Mesendoderm (in vitro differentiated cells): ENCODE results near the gene PVALB.

ENCODE experiments used
- DNase-seq: peaks from one replicate; pipeline ENCODE4 v3.0.0; 2013
- H2AK5ac ChIP-seq: 2 replicates; pipeline ENCODE4 v1.6.1; 2013; ENCODE audit warnings: low read length, inconsistent platforms
- H2BK120ac ChIP-seq: 2 replicates; pipeline ENCODE4 v1.6.1; 2013; ENCODE audit warnings: low read depth, mild to moderate bottlenecking, low read length, moderate library complexity, mixed read lengths
- H2BK15ac ChIP-seq: replicated peaks from 2 replicates; pipeline ENCODE4 v1.6.1; 2013; ENCODE audit warnings: low read depth, mild to moderate bottlenecking, moderate library complexity
- H2BK5ac ChIP-seq: 2 replicates; pipeline ENCODE4 v1.6.1; 2013; ENCODE audit warnings: low read length, inconsistent platforms
- H3K18ac ChIP-seq: 2 replicates; pipeline ENCODE4 v1.6.1; 2013; ENCODE audit warnings: mild to moderate bottlenecking, low read length, mixed read lengths
- H3K23ac ChIP-seq: one replicate; pipeline ENCODE4 v1.6.1; 2013; ENCODE audit warnings: low read length
- H3K27ac ChIP-seq: 2 replicates; pipeline ENCODE4 v1.5.1; 2013; ENCODE audit warnings: low read depth, mild to moderate bottlenecking, inconsistent platforms, low read length, moderate library complexity
- H3K27me3 ChIP-seq: 2 replicates; pipeline ENCODE4 v1.6.1; 2013; ENCODE audit warnings: low read length, control low read depth, mild to moderate bottlenecking, inconsistent platforms; ENCODE audit not compliant: insufficient read depth, poor library complexity
- H3K36me3 ChIP-seq: 2 replicates; pipeline ENCODE4 v1.6.1; 2013; ENCODE audit warnings: low read length, inconsistent platforms; ENCODE audit not compliant: control insufficient read depth, insufficient read depth
- H3K4ac ChIP-seq: one replicate; pipeline ENCODE4 v1.6.1; 2013; ENCODE audit warnings: low read depth, mild to moderate bottlenecking, low read length, moderate library complexity
- H3K4me1 ChIP-seq: 2 replicates; pipeline ENCODE4 v1.6.1; 2013; ENCODE audit warnings: low read depth, low read length, inconsistent platforms; ENCODE audit not compliant: control insufficient read depth
- H3K4me2 ChIP-seq: 2 replicates; pipeline ENCODE4 v1.6.1; 2013; ENCODE audit warnings: low read length
- H3K4me3 ChIP-seq: 2 replicates; pipeline ENCODE4 v1.5.1; 2013; ENCODE audit warnings: mild to moderate bottlenecking, low read length
- H3K56ac ChIP-seq: one replicate; pipeline ENCODE4 v1.6.1; 2013; ENCODE audit warnings: low read length
- H3K79me1 ChIP-seq: 2 replicates; pipeline ENCODE4 v1.6.1; 2013; ENCODE audit warnings: low read length, inconsistent platforms
- H3K79me2 ChIP-seq: 2 replicates; pipeline ENCODE4 v1.6.1; 2013; ENCODE audit warnings: mild to moderate bottlenecking, low read length; ENCODE audit not compliant: control insufficient read depth, insufficient read depth
- H3K9ac ChIP-seq: 2 replicates; pipeline ENCODE4 v1.6.1; 2013; ENCODE audit warnings: low read length, inconsistent platforms
- H4K5ac ChIP-seq: one replicate; pipeline ENCODE4 v1.6.1; 2013; ENCODE audit warnings: low read length
- H4K8ac ChIP-seq: one replicate; pipeline ENCODE4 v1.6.1; 2013; ENCODE audit warnings: low read depth, mild to moderate bottlenecking, control low read depth, low read length, moderate library complexity
- WGBS: extraction: QIAGEN DNeasy Blood & Tissue Kit; methylation state at CpG from one replicate; pipeline ENCODE4 v1.1.7; 2013; ENCODE audit warnings: low lambda C conversion rate, missing lambda C conversion rate; ENCODE audit not compliant: insufficient coverage; ENCODE audit errors: extremely low coverage; 5-methylcytosine and 5-hydroxymethylcytosine counted together

The PVALB gene

GRCh38 chr22:36823186-36823839 lies 6.5 kb upstream of the PVALB start:
- H2AK5ac ChIP-seq = no peak overlapping the region
- no peaks in the 10 kb centered on the region for H3K36me3 ChIP-seq
- H3K27ac ChIP-seq = peak overlapping the region; percentile 18
- no peak overlapping the region for H3K4me3 ChIP-seq
- no peaks in the 10 kb centered on the region for H3K4me1 ChIP-seq
- no CpG with 5 or more reads among the region's 17 CpGs for WGBS
- H4K8ac ChIP-seq = no peak overlapping the region
- peak overlapping the region; percentile 23 for H3K4ac ChIP-seq
- no peak overlapping the region for H2BK15ac ChIP-seq
- H3K27me3 ChIP-seq = no peaks in the 10 kb centered on the region
- no peak overlapping the region for H4K5ac ChIP-seq
- H3K79me1 ChIP-seq = no peaks in the 10 kb centered on the region
- H3K56ac ChIP-seq = no peak overlapping the region
- H3K18ac ChIP-seq = no peak overlapping the region
- no peak overlapping the region for H2BK5ac ChIP-seq
- no peak overlapping the region for H2BK120ac ChIP-seq
- no peak overlapping the region for H3K4me2 ChIP-seq
- H3K23ac ChIP-seq = no peak overlapping the region
- peak; percentile 97 for DNase-seq
- H3K9ac ChIP-seq = no peak overlapping the region
- no peaks in the 10 kb centered on the region for H3K79me2 ChIP-seq

GRCh38 chr22:36822581-36822980 lies 5.7 kb upstream of the PVALB start:
- no peak overlapping the region for H3K4ac ChIP-seq
- H4K5ac ChIP-seq = no peak overlapping the region
- H4K8ac ChIP-seq = no peak overlapping the region
- no CpG with 5 or more reads among the region's 6 CpGs for WGBS
- H3K79me2 ChIP-seq = no peaks in the 10 kb centered on the region
- H2AK5ac ChIP-seq = no peak overlapping the region
- no peak overlapping the region for H3K23ac ChIP-seq
- no peak overlapping the region for H2BK15ac ChIP-seq
- H3K4me2 ChIP-seq = no peak overlapping the region
- H3K27ac ChIP-seq = peak overlapping the region; percentile 18
- H3K27me3 ChIP-seq = no peaks in the 10 kb centered on the region
- no peak overlapping the region for H3K9ac ChIP-seq
- H2BK120ac ChIP-seq = no peak overlapping the region
- H3K79me1 ChIP-seq = no peaks in the 10 kb centered on the region
- no peaks in the 10 kb centered on the region for H3K36me3 ChIP-seq
- no peak overlapping the region for H2BK5ac ChIP-seq
- H3K4me3 ChIP-seq = no peak overlapping the region
- DNase-seq = peak; percentile 90
- no peaks in the 10 kb centered on the region for H3K4me1 ChIP-seq
- H3K18ac ChIP-seq = no peak overlapping the region
- peak overlapping the region; percentile 6 for H3K56ac ChIP-seq

GRCh38 chr22:36819112-36819511 lies 2.3 kb upstream of the PVALB start:
- no peak overlapping the region for H3K18ac ChIP-seq
- no peak overlapping the region for H2BK120ac ChIP-seq
- peak; percentile 74 for DNase-seq
- no peak overlapping the region for H3K4me3 ChIP-seq
- no peak overlapping the region for H3K9ac ChIP-seq
- no peak overlapping the region for H2BK5ac ChIP-seq
- H3K36me3 ChIP-seq = no peaks in the 10 kb centered on the region
- H4K8ac ChIP-seq = no peak overlapping the region
- no peaks in the 10 kb centered on the region for H3K79me1 ChIP-seq
- no peak overlapping the region for H4K5ac ChIP-seq
- H3K27me3 ChIP-seq = peaks cover 11% of the 10 kb centered on the region
- no peak overlapping the region for H2AK5ac ChIP-seq
- no CpG with 5 or more reads among the region's 9 CpGs for WGBS
- H3K56ac ChIP-seq = no peak overlapping the region
- H3K4me1 ChIP-seq = no peaks in the 10 kb centered on the region
- no peak overlapping the region for H2BK15ac ChIP-seq
- H3K79me2 ChIP-seq = no peaks in the 10 kb centered on the region
- no peak overlapping the region for H3K4ac ChIP-seq
- H3K23ac ChIP-seq = no peak overlapping the region
- no peak overlapping the region for H3K4me2 ChIP-seq
- H3K27ac ChIP-seq = no peak overlapping the region

- no peak overlapping the region for H3K18ac ChIP-seq
- no peak overlapping the region for H3K56ac ChIP-seq
- H3K4me1 ChIP-seq = no peaks in the 10 kb centered on the region
- peak; percentile 26 for DNase-seq
- H3K27ac ChIP-seq = no peak overlapping the region
- no peak overlapping the region for H2BK5ac ChIP-seq
- no peak overlapping the region for H4K5ac ChIP-seq
- no peaks in the 10 kb centered on the region for H3K36me3 ChIP-seq
- no peak overlapping the region for H3K9ac ChIP-seq
- no CpG with 5 or more reads among the region's 6 CpGs for WGBS
- no peak overlapping the region for H3K23ac ChIP-seq
- no peak overlapping the region for H3K4ac ChIP-seq
- H2BK15ac ChIP-seq = no peak overlapping the region
- no peak overlapping the region for H3K4me3 ChIP-seq
- no peak overlapping the region for H2BK120ac ChIP-seq
- H3K4me2 ChIP-seq = no peak overlapping the region
- no peak overlapping the region for H2AK5ac ChIP-seq
- no peaks in the 10 kb centered on the region for H3K79me1 ChIP-seq
- H3K79me2 ChIP-seq = no peaks in the 10 kb centered on the region
- H4K8ac ChIP-seq = no peak overlapping the region
- H3K27me3 ChIP-seq = peaks cover 11% of the 10 kb centered on the region
Observed at GRCh38 chr22:36818010-36818642, 1.3 kb upstream of the PVALB start.

GRCh38 chr22:36817525-36817848 lies 652 bp upstream of the PVALB start:
- Histone ChIP-seq H2AK5ac (no peak overlapping the region), H3K23ac (no peak overlapping the region), H3K9ac (no peak overlapping the region), H3K4me3 (no peak overlapping the region), H3K4me1 (no peaks in the 10 kb centered on the region), H4K8ac (no peak overlapping the region), H3K79me1 (no peaks in the 10 kb centered on the region), H3K36me3 (no peaks in the 10 kb centered on the region), H3K27me3 (peaks cover 11% of the 10 kb centered on the region), H3K18ac (no peak overlapping the region), H4K5ac (no peak overlapping the region), H2BK15ac (no peak overlapping the region), H3K79me2 (no peaks in the 10 kb centered on the region), H2BK120ac (no peak overlapping the region), H2BK5ac (no peak overlapping the region), H3K4me2 (no peak overlapping the region), H3K27ac (no peak overlapping the region), H3K4ac (no peak overlapping the region), H3K56ac (no peak overlapping the region)
- WGBS = no CpG with 5 or more reads among the region's 5 CpGs
- no peak for DNase-seq

- Histone ChIP-seq H3K4me1 (no peaks in the 10 kb centered on the region), H3K4me2 (peak overlapping the region; percentile 90), H2BK15ac (no peak overlapping the region), H3K23ac (no peak overlapping the region), H3K18ac (no peak overlapping the region), H2BK120ac (no peak overlapping the region), H3K79me1 (no peaks in the 10 kb centered on the region), H3K27me3 (peaks cover 11% of the 10 kb centered on the region), H2BK5ac (no peak overlapping the region), H3K4ac (no peak overlapping the region), H2AK5ac (no peak overlapping the region), H3K4me3 (no peak overlapping the region), H3K56ac (peak overlapping the region; percentile 17), H4K5ac (no peak overlapping the region), H3K27ac (no peak overlapping the region), H3K9ac (peak overlapping the region; percentile 39), H3K36me3 (no peaks in the 10 kb centered on the region), H4K8ac (no peak overlapping the region), H3K79me2 (no peaks in the 10 kb centered on the region)
- WGBS = no CpG with 5 or more reads among the region's 12 CpGs
- DNase-seq = peak; percentile 25
Observed at GRCh38 chr22:36816339-36816635, 548 bp downstream of the PVALB start.
